ENCODE data around the gene MMP24.

- TF ChIP-seq CTCF (IDR thresholded peaks at IDR 0.05) (no peak), EP300 (IDR thresholded peaks at IDR 0.05) (no peak)
These were observed 69.6 kb downstream of the MMP24 start for GRCh38 chr20:35296101-35296554.

All from tibial nerve (tissue), 4 donors.